BLaER1 (cell line): ENCODE data around the gene SPRR2B.
"Not testable (repeated sequence)": the region's sequence is repeated elsewhere in the genome, so short reads cannot be mapped to it uniquely, and the experiment has no call there.

Experiments
- H3K27ac ChIP-seq: shearing (Covaris generic); formaldehyde crosslinking; 2 replicates; pipeline ENCODE4 v1.8.1; 2022
- H3K27me3 ChIP-seq: shearing (Covaris generic); formaldehyde crosslinking; 2 replicates; pipeline ENCODE4 v1.8.1; 2022
- H3K36me3 ChIP-seq: shearing (Covaris generic); formaldehyde crosslinking; 2 replicates; pipeline ENCODE4 v1.8.1; 2022
- H3K4me1 ChIP-seq: shearing (Covaris generic); formaldehyde crosslinking; 2 replicates; pipeline ENCODE4 v1.8.1; 2022
- H3K4me2 ChIP-seq: shearing (Covaris generic); formaldehyde crosslinking; 2 replicates; pipeline ENCODE4 v1.8.1; 2022
- H3K4me3 ChIP-seq: shearing (Covaris generic); formaldehyde crosslinking; 2 replicates; pipeline ENCODE4 v1.8.1; 2022
- H3K9ac ChIP-seq: shearing (Covaris generic); formaldehyde crosslinking; 2 replicates; pipeline ENCODE4 v1.8.1; 2022
- H3K9me3 ChIP-seq: shearing (Covaris generic); formaldehyde crosslinking; 2 replicates; pipeline ENCODE4 v1.8.1; 2022
- H4K20me1 ChIP-seq: shearing (Covaris generic); formaldehyde crosslinking; 2 replicates; pipeline ENCODE4 v1.8.1; 2022
- Cebpa-rat ChIP-seq: shearing (Covaris generic); IDR thresholded peaks from 2 replicates; pipeline ENCODE4 v1.8.1; 2022

Gene SPRR2B

GRCh38 chr1:153071511-153071910, at the start of gene SPRR2B:
Gene SPRR2B (minus strand): TSS chr1:153071611. CDS start chr1:153070839, 772 bp downstream.
- Histone ChIP-seq H3K4me3 (no peak within 1 kb of the TSS), H3K27me3 (no peaks in the 10 kb centered on the region), H3K4me1 (no peaks in the 10 kb centered on the region), H3K36me3 (no peaks in the 10 kb centered on the region), H3K9me3 (no peaks in the 10 kb centered on the region), H3K27ac (no peak within 1 kb of the TSS), H3K4me2 (no peak within 1 kb of the TSS), H4K20me1 (no peaks in the 10 kb centered on the region), H3K9ac (no peak within 1 kb of the TSS)
- TF ChIP-seq Cebpa-rat, result no peak

GRCh38 chr1:153120945-153121344, 49.5 kb upstream of the SPRR2B start:
- H3K4me3 ChIP-seq, result no peak overlapping the region
- H3K27ac ChIP-seq, result peak overlapping the region; percentile 83; the same call in 1 of the 2 replicates
- TF ChIP-seq Cebpa-rat, result no peak
- H3K27me3 ChIP-seq, result no peaks in the 10 kb centered on the region
- no peaks in the 10 kb centered on the region for H4K20me1 ChIP-seq
- peak overlapping the region; percentile 80 for H3K4me2 ChIP-seq
- H3K9ac ChIP-seq, result no peak overlapping the region
- no peaks in the 10 kb centered on the region for H3K36me3 ChIP-seq
- peaks cover 35% of the 10 kb centered on the region for H3K4me1 ChIP-seq
- H3K9me3 ChIP-seq, result peaks cover 29% of the 10 kb centered on the region

GRCh38 chr1:153119491-153119971, 48.1 kb upstream of the SPRR2B start:
- Histone ChIP-seq H3K4me3 (no peak overlapping the region), H3K9me3 (peaks cover 15% of the 10 kb centered on the region), H3K36me3 (no peaks in the 10 kb centered on the region), H3K27ac (no peak overlapping the region), H3K9ac (no peak overlapping the region), H4K20me1 (no peaks in the 10 kb centered on the region), H3K4me2 (no peak overlapping the region), H3K27me3 (no peaks in the 10 kb centered on the region), H3K4me1 (peaks cover 38% of the 10 kb centered on the region)
- no peak for TF ChIP-seq Cebpa-rat

GRCh38 chr1:153115264-153115663, 43.9 kb upstream of the SPRR2B start:
- H3K4me2 ChIP-seq, H3K4me3 ChIP-seq, H4K20me1 ChIP-seq, H3K27ac ChIP-seq, H3K27me3 ChIP-seq, H3K9me3 ChIP-seq, H3K9ac ChIP-seq, H3K4me1 ChIP-seq, H3K36me3 ChIP-seq: not testable (repeated sequence)

- Histone ChIP-seq H3K9ac (no peak within 1 kb of the TSS), H3K27ac (no peak within 1 kb of the TSS), H3K4me1 (peaks cover 3% of the 10 kb centered on the region; the same call in 1 of the 2 replicates), H3K27me3 (no peaks in the 10 kb centered on the region), H3K4me3 (no peak within 1 kb of the TSS), H3K9me3 (no peaks in the 10 kb centered on the region), H3K4me2 (no peak within 1 kb of the TSS), H3K36me3 (no peaks in the 10 kb centered on the region), H4K20me1 (no peaks in the 10 kb centered on the region)
- TF ChIP-seq Cebpa-rat, result no peak
These were observed 42.0 kb upstream of the SPRR2B start, which contains the start of gene SPRR2F for GRCh38 chr1:153113416-153113815. Gene SPRR2F (minus strand): TSS chr1:153113516. CDS start chr1:153112733, 783 bp downstream.

- not testable (repeated sequence) for H3K9me3 ChIP-seq, H3K4me2 ChIP-seq, H3K4me1 ChIP-seq, H4K20me1 ChIP-seq, H3K27ac ChIP-seq, H3K36me3 ChIP-seq, H3K4me3 ChIP-seq, H3K9ac ChIP-seq, H3K27me3 ChIP-seq
These were observed 41.0 kb upstream of the SPRR2B start for GRCh38 chr1:153112454-153112853.

GRCh38 chr1:153100245-153100644, 28.8 kb upstream of the SPRR2B start:
- H3K9ac ChIP-seq, result no peak overlapping the region

GRCh38 chr1:153099461-153100045, 28.1 kb upstream of the SPRR2B start:
- no peak for TF ChIP-seq Cebpa-rat
- H4K20me1 ChIP-seq, result no peaks in the 10 kb centered on the region
- no peak overlapping the region for H3K4me2 ChIP-seq
- H3K4me1 ChIP-seq, result no peaks in the 10 kb centered on the region
- no peaks in the 10 kb centered on the region for H3K9me3 ChIP-seq
- no peaks in the 10 kb centered on the region for H3K36me3 ChIP-seq
- H3K27ac ChIP-seq, result no peak overlapping the region
- no peak overlapping the region for H3K9ac ChIP-seq
- no peak overlapping the region for H3K4me3 ChIP-seq
- H3K27me3 ChIP-seq, result no peaks in the 10 kb centered on the region

More at GRCh38 chr1:153100245-153100644, 28.8 kb upstream of the SPRR2B start:
- Histone ChIP-seq H3K9me3 (no peaks in the 10 kb centered on the region; the same call in 1 of the 2 replicates), H3K27ac (no peak overlapping the region), H3K36me3 (no peaks in the 10 kb centered on the region), H3K4me1 (no peaks in the 10 kb centered on the region), H3K4me2 (no peak overlapping the region), H3K27me3 (no peaks in the 10 kb centered on the region), H4K20me1 (no peaks in the 10 kb centered on the region), H3K4me3 (no peak overlapping the region)
- no peak for TF ChIP-seq Cebpa-rat

- H3K27ac ChIP-seq, result no peak overlapping the region
- no peak for TF ChIP-seq Cebpa-rat
- 0 out of 2 replicates have a peak, but pooled peaks cover 6% of the 10 kb centered on the region for H3K9me3 ChIP-seq
- no peak overlapping the region for H3K4me3 ChIP-seq
- no peaks in the 10 kb centered on the region for H3K36me3 ChIP-seq
- H3K9ac ChIP-seq, result no peak overlapping the region
- no peak overlapping the region for H3K4me2 ChIP-seq
- no peaks in the 10 kb centered on the region for H4K20me1 ChIP-seq
- peaks cover 7% of the 10 kb centered on the region; the same call in 1 of the 2 replicates for H3K4me1 ChIP-seq
- H3K27me3 ChIP-seq, result no peaks in the 10 kb centered on the region
These were observed 24.4 kb upstream of the SPRR2B start for GRCh38 chr1:153095764-153096163.

GRCh38 chr1:153094426-153094825, 23.0 kb upstream of the SPRR2B start, which contains the start of gene SPRR2E:
Gene SPRR2E (minus strand): TSS chr1:153094526. CDS start chr1:153093751, 775 bp downstream.
- Histone ChIP-seq H3K4me2 (no peak within 1 kb of the TSS), H3K4me1 (peaks cover 14% of the 10 kb centered on the region; the same call in 1 of the 2 replicates), H4K20me1 (no peaks in the 10 kb centered on the region), H3K9me3 (peaks cover 19% of the 10 kb centered on the region), H3K27me3 (no peaks in the 10 kb centered on the region), H3K27ac (no peak within 1 kb of the TSS), H3K9ac (no peak within 1 kb of the TSS), H3K36me3 (no peaks in the 10 kb centered on the region), H3K4me3 (no peak within 1 kb of the TSS)
- TF ChIP-seq Cebpa-rat, result no peak
